ENCODE measurements around the gene MAJIN. TPM values are rescaled to one million over a fixed set of nuclear protein-coding genes. Genes with fewer than 3 reads are reported as not detected.
A peak's percentile ranks its signal among the peaks of the same experiment; 100 is the strongest.

MAJIN gene
- total and polyA plus RNA-seq, 9 of the 15 experiments (the other 6 are each of a cell fraction or from before 2014, with no cell fraction given) = 0.17 to 0.83 (median 0.24) TPM; not detected in 2

GRCh38 chr11:64996710-64997380, 24.9 kb upstream of the MAJIN start, which contains the start of gene BATF2 (continued):
- TF ChIP-seq TCF15 (CRISPR knock-in tag; IDR thresholded peaks at IDR 0.05) (no peak), ZNF41 (CRISPR knock-in tag; conservative IDR thresholded peaks at IDR 0.05) (no peak), AFF4 (CRISPR knock-in tag; IDR thresholded peaks at IDR 0.05) (0 out of 2 replicates have a peak, but pooled peaks have one; percentile 17), CGGBP1 (CRISPR knock-in tag; IDR thresholded peaks at IDR 0.05) (no peak), GABPA (tag; conservative IDR thresholded peaks at IDR 0.05; ENCODE audit: low read depth) (peak; percentile 77), ZNF655 (CRISPR knock-in tag; IDR thresholded peaks at IDR 0.05) (no peak), ZNF740 (CRISPR knock-in tag; IDR thresholded peaks at IDR 0.05) (no peak), ZNF740 (tag; IDR thresholded peaks at IDR 0.05) (no peak), RBM39 (optimal IDR thresholded peaks at IDR 0.05; ENCODE audit: low read depth, low read length) (no peak), ZSCAN29 (IDR thresholded peaks at IDR 0.05) (no peak), ZKSCAN1 (IDR thresholded peaks at IDR 0.05; ENCODE audit: low read depth, low read length) (no peak), KLF10 (CRISPR knock-in tag; IDR thresholded peaks at IDR 0.05) (no peak), POLR2G (IDR thresholded peaks at IDR 0.05; ENCODE audit: low read depth, low read length) (peak; percentile 76), HNRNPLL (IDR thresholded peaks at IDR 0.05; ENCODE audit: low read depth, low read length, poor library complexity, severe bottlenecking) (no peak), MCM3 (IDR thresholded peaks at IDR 0.05) (no peak), SMARCA5 (IDR thresholded peaks at IDR 0.05) (no peak), E2F6 (IDR thresholded peaks at IDR 0.05; ENCODE audit: borderline replicate concordance in 1 of 2, extremely low read depth in 1 of 2, insufficient read depth in 1 of 2, insufficient read length in 1 of 2, low read depth in 1 of 2, low read length in 1 of 2, poor library complexity in 1 of 2, severe bottlenecking in 1 of 2) (no peak), DPF2 (IDR thresholded peaks at IDR 0.05) (peak; percentile 39), GATA2 (CRISPR knock-in tag; IDR thresholded peaks at IDR 0.05) (no peak), FIP1L1 (IDR thresholded peaks at IDR 0.05; ENCODE audit: low read depth, low read length, poor library complexity, severe bottlenecking) (no peak), CSDE1 (IDR thresholded peaks at IDR 0.05) (no peak)

Data from K562 (cell line).